H1 (cell line): Measurements from ENCODE around the gene VPS52. TPM values are rescaled to one million over a fixed set of nuclear protein-coding genes. Genes with fewer than 3 reads are reported as not detected.

Experiments used
- CTCF ChIA-PET: fragments of 300-600 bp; sonication (Branson Sonifier 250); formaldehyde crosslinking; loops from one replicate; lab custom pipeline; 2021; ENCODE audit not compliant: partially characterized antibody; lab: Charles Lee
- POLR2A ChIA-PET: fragments of 300-600 bp; sonication (Branson Sonifier 250); formaldehyde crosslinking; loops from one replicate; lab custom pipeline; 2021; ENCODE audit warnings: inconsistent platforms; ENCODE audit not compliant: partially characterized antibody; lab: Charles Lee
- DNase-seq, 2 experiments: peaks; one replicate each; pipeline versions ENCODE4 v3.0.0 to v3.0.0-alpha.2; 2010 to 2022; ENCODE audit warnings: low spot score in 2 of 2, low read depth in 1 of 2, mixed read lengths in 1 of 2
- FAIRE-seq: peaks from 2 replicates; lab custom pipeline; 2011; peaks lifted over from hg19 to GRCh38; lab: Jason Lieb, UNC
- H2AFZ ChIP-seq: 2 replicates; pipeline ENCODE4 v1.8.1; 2012; ENCODE audit warnings: low read length, inconsistent platforms
- H2AK5ac ChIP-seq: 2 replicates; pipeline ENCODE4 v1.6.1; 2013; ENCODE audit warnings: low read depth, low read length
- H2BK120ac ChIP-seq: replicated peaks from 2 replicates; pipeline ENCODE3; 2013; ENCODE audit warnings: low read depth, low read length, inconsistent platforms
- H2BK12ac ChIP-seq: 2 replicates; pipeline ENCODE4 v1.6.1; 2013; ENCODE audit warnings: low read depth, low read length
- H2BK15ac ChIP-seq: 2 replicates; pipeline ENCODE4 v1.6.1; 2013; ENCODE audit warnings: low read length
- H2BK20ac ChIP-seq: 2 replicates; pipeline ENCODE4 v1.6.1; 2013; ENCODE audit warnings: low read length
- H2BK5ac ChIP-seq: 2 replicates; pipeline ENCODE4 v1.6.1; 2013; ENCODE audit warnings: low read depth, low read length
- H3K14ac ChIP-seq: 2 replicates; pipeline ENCODE4 v1.6.1; 2013; ENCODE audit warnings: inconsistent platforms; ENCODE audit not compliant: insufficient read length
- H3K18ac ChIP-seq: 2 replicates; pipeline ENCODE4 v1.6.1; 2013; ENCODE audit warnings: low read length; ENCODE audit errors: extremely low read depth
- H3K23ac ChIP-seq: 2 replicates; pipeline ENCODE4 v1.6.1; 2013; ENCODE audit warnings: inconsistent platforms; ENCODE audit not compliant: insufficient read length
- H3K23me2 ChIP-seq: 2 replicates; pipeline ENCODE4 v1.6.1; 2013; ENCODE audit warnings: low read depth, low read length
- H3K27ac ChIP-seq: 2 replicates; pipeline ENCODE4 v1.6.1; 2011; ENCODE audit warnings: low read depth, low read length, inconsistent platforms
- H3K27me3 ChIP-seq, 4 experiments: replicated peaks in 1 of 4; 1 replicate in 1 of 4; 2 replicates in 3 of 4; pipeline versions ENCODE4 v1.6.1 to v1.8.1; 2011 to 2013; ENCODE audit warnings: low read length in 3 of 4, mild to moderate bottlenecking in 3 of 4, inconsistent platforms in 2 of 4, mixed read lengths in 2 of 4, moderate library complexity in 1 of 4; ENCODE audit not compliant: control insufficient read depth in 3 of 4, insufficient read depth in 3 of 4; ENCODE audit errors: extremely low read depth in 1 of 4
- H3K36me3 ChIP-seq, 4 experiments: 2 replicates each; pipeline versions ENCODE4 v1.6.1 to v1.8.1; 2011 to 2013; ENCODE audit warnings: mild to moderate bottlenecking in 4 of 4, low read length in 3 of 4, moderate library complexity in 2 of 4, control low read depth in 1 of 4, inconsistent platforms in 1 of 4; ENCODE audit not compliant: insufficient read depth in 4 of 4, control insufficient read depth in 2 of 4
- H3K4ac ChIP-seq: replicated peaks from 2 replicates; pipeline ENCODE3; 2013; ENCODE audit warnings: low read length, low read depth, mixed read lengths, inconsistent platforms; ENCODE audit not compliant: insufficient read length
- H3K4me1 ChIP-seq, 4 experiments: replicated peaks in 1 of 4; 1 replicate in 1 of 4; 2 replicates in 3 of 4; pipeline versions ENCODE4 v1.6.1 to v1.8.1; 2011 to 2013; ENCODE audit warnings: low read length in 3 of 4, inconsistent platforms in 2 of 4, mixed read lengths in 1 of 4; ENCODE audit not compliant: insufficient read depth in 4 of 4, control insufficient read depth in 3 of 4
- H3K4me2 ChIP-seq, 2 experiments: 2 replicates each; pipeline versions ENCODE4 v1.6.1 to v1.8.1; 2011 to 2013; ENCODE audit warnings: low read depth in 2 of 2, low read length in 2 of 2, control low read depth in 1 of 2, inconsistent platforms in 1 of 2, mild to moderate bottlenecking in 1 of 2; ENCODE audit not compliant: insufficient read depth in 1 of 2
- H3K4me3 ChIP-seq, 4 experiments: fragments of 200-600, 300-600 bp in 1 of 4; sonication (generic), shearing (Covaris generic), sonication (Bioruptor Twin) in 1 of 4; 2 replicates each; pipeline versions ENCODE4 v1.5.1 to v1.8.1; 2011 to 2016; ENCODE audit warnings: low read length in 4 of 4, low read depth in 3 of 4, control low read depth in 2 of 4, inconsistent platforms in 2 of 4, mild to moderate bottlenecking in 2 of 4, mixed read lengths in 1 of 4, moderate library complexity in 1 of 4; ENCODE audit not compliant: insufficient read depth in 2 of 4; ENCODE audit errors: extremely low read depth in 1 of 4
- H3K56ac ChIP-seq: replicated peaks from 2 replicates; pipeline ENCODE3; 2013; ENCODE audit warnings: low read depth, mild to moderate bottlenecking, mixed read lengths, low read length, inconsistent platforms; ENCODE audit not compliant: insufficient read length
- H3K79me1 ChIP-seq: 2 replicates; pipeline ENCODE4 v1.6.1; 2013; ENCODE audit warnings: low read depth, low read length, control low read depth
- H3K79me2 ChIP-seq, 2 experiments: 2 replicates each; pipeline versions ENCODE4 v1.6.1 to v1.8.1; 2012 to 2013; ENCODE audit warnings: low read length in 2 of 2, mild to moderate bottlenecking in 2 of 2, inconsistent platforms in 1 of 2; ENCODE audit not compliant: insufficient read depth in 2 of 2, control insufficient read depth in 1 of 2
- H3K9ac ChIP-seq, 4 experiments: replicated peaks in 1 of 4; 1 replicate in 1 of 4; 2 replicates in 3 of 4; pipeline versions ENCODE4 v1.6.1 to v1.8.1; 2011 to 2013; ENCODE audit warnings: low read depth in 3 of 4, low read length in 3 of 4, control low read depth in 2 of 4, mild to moderate bottlenecking in 2 of 4, moderate library complexity in 2 of 4, inconsistent platforms in 1 of 4; ENCODE audit errors: extremely low read depth in 1 of 4
- H3K9me3 ChIP-seq, 2 experiments: 2 replicates each; pipeline versions ENCODE4 v1.6.1 to v1.8.1; 2012 to 2013; ENCODE audit warnings: mild to moderate bottlenecking in 2 of 2, moderate library complexity in 2 of 2, control low read depth in 1 of 2, inconsistent platforms in 1 of 2, low read depth in 1 of 2, low read length in 1 of 2, mixed read lengths in 1 of 2; ENCODE audit not compliant: insufficient read depth in 2 of 2
- H4K20me1 ChIP-seq, 2 experiments: replicated peaks in 1 of 2; 2 replicates each; pipeline versions ENCODE3 to v1.8.1; 2011 to 2013; ENCODE audit warnings: inconsistent platforms in 2 of 2, low read length in 2 of 2, mild to moderate bottlenecking in 1 of 2; ENCODE audit not compliant: insufficient read depth in 2 of 2, control insufficient read depth in 1 of 2
- H4K5ac ChIP-seq: 2 replicates; pipeline ENCODE4 v1.6.1; 2013; ENCODE audit warnings: low read length, low read depth, mixed read lengths, inconsistent platforms; ENCODE audit not compliant: insufficient read length
- H4K8ac ChIP-seq: 2 replicates; pipeline ENCODE4 v1.8.0; 2013; ENCODE audit warnings: mild to moderate bottlenecking, moderate library complexity, low read length, inconsistent platforms; ENCODE audit not compliant: insufficient read depth; ENCODE audit errors: extremely low read depth
- H4K91ac ChIP-seq: replicated peaks from 2 replicates; pipeline ENCODE3; 2013; ENCODE audit warnings: low read length, mixed read lengths, inconsistent platforms; ENCODE audit not compliant: insufficient read length
- ATF2 ChIP-seq: IDR thresholded peaks from 2 replicates; pipeline ENCODE4 v1.6.1; 2012; ENCODE audit warnings: low read length, inconsistent platforms
- BRCA1 ChIP-seq: IDR thresholded peaks from 2 replicates; pipeline ENCODE4 v1.6.1; 2012; ENCODE audit warnings: low read depth, low read length, improper control_type of control experiment
- CBX8 ChIP-seq: fragments of 300-800, 300-1000 bp; sonication (generic); IDR thresholded peaks from 2 replicates; pipeline ENCODE4 v1.7.1; 2016; ENCODE audit warnings: low read depth, low read length, borderline replicate concordance
- KDM1A ChIP-seq: fragments of 200-600, 300-600 bp; sonication (generic); IDR thresholded peaks from 2 replicates; pipeline ENCODE4 v1.7.1; 2016; ENCODE audit warnings: mild to moderate bottlenecking, low read length, borderline replicate concordance
- RNF2 ChIP-seq: fragments of 200-900, 300-1000 bp; sonication (generic); IDR thresholded peaks from 2 replicates; pipeline ENCODE4 v1.7.1; 2016; ENCODE audit warnings: borderline replicate concordance, low read depth, mild to moderate bottlenecking, antibody characterized with exemption, low read length; ENCODE audit not compliant: poor library complexity, severe bottlenecking; ENCODE audit errors: missing control alignments
- USF2 ChIP-seq: IDR thresholded peaks from 2 replicates; pipeline ENCODE4 v1.6.1; 2011; ENCODE audit warnings: low read length, improper control_type of control experiment
- WGBS, 2 experiments: shearing (Covaris generic) in 1 of 2; methylation state at CpG; one replicate each; pipeline versions ENCODE4 v1.1.6 to v1.1.7; 2013 to 2015; ENCODE audit warnings: low lambda C conversion rate in 2 of 2, mixed read lengths in 2 of 2, inconsistent platforms in 1 of 2, low coverage in 1 of 2, missing lambda C conversion rate in 1 of 2; ENCODE audit not compliant: insufficient replicate concordance in 2 of 2, insufficient coverage in 1 of 2, insufficient read length in 1 of 2; ENCODE audit errors: extremely low coverage in 1 of 2, missing lambda C conversion rate in 1 of 2; 5-methylcytosine and 5-hydroxymethylcytosine counted together
- polyA plus RNA-seq, 7 experiments: library from polyadenylated mRNA; depleted of rRNA in 3 of 7; stranded (reverse) in 5 of 7; unstranded in 2 of 7; fragments of >200 nt in 5 of 7; fragments of 200-250 nt in 2 of 7; gene quantifications; 1 replicate in 5 of 7; 2 replicates in 1 of 7; 4 replicates in 1 of 7; pipeline versions ENCODE4 v1.2.1 to v1.2.3, GENCODE V29; 2011 to 2013; ENCODE audit warnings: missing spikeins in 2 of 7, mixed read lengths in 2 of 7
- total RNA-seq: library from RNA; stranded (reverse); fragmentation: NEBNext Ultra II Directional; extraction: Animal tissue kit (Norgen Biotek cat#: 25700); gene quantifications from 2 replicates; pipeline ENCODE4 v1.2.1, GENCODE V29; 2021

Gene VPS52
- total and polyA plus RNA-seq, 2 of the 8 experiments (the other 6 are each of a cell fraction or from before 2014, with no cell fraction given) = 36.5 to 86.3 TPM

- Histone ChIP-seq H4K8ac (peak within 1 kb of the TSS; percentile 77), H3K4me3 (peak within 1 kb of the TSS; percentile 75 to 92 (median 88)), H2AK5ac (no peak within 1 kb of the TSS), H2BK5ac (no peak within 1 kb of the TSS), H3K36me3 (peaks cover 3 to 13% (median 7%) of the 10 kb centered on the region in 4 experiments; a peak in 4 of 8 replicates), H3K27me3 (peaks cover 9 to 53% (median 43%) of the 10 kb centered on the region in 4 experiments; a peak in 6 of 7 replicates), H2AFZ (peak within 1 kb of the TSS; percentile 1; the same call in 1 of the 2 replicates), H3K27ac (no peak within 1 kb of the TSS; the same call in 1 of the 2 replicates), H4K20me1 (peaks cover 7 to 18% of the 10 kb centered on the region in 2 experiments), H3K18ac (peak within 1 kb of the TSS; percentile 78), H3K23me2 (peaks cover 28% of the 10 kb centered on the region; the same call in 1 of the 2 replicates), H3K23ac (no peak within 1 kb of the TSS), H2BK15ac (no peak within 1 kb of the TSS), H3K4me1 (peaks cover 0 to 29% (median 12%) of the 10 kb centered on the region in 4 experiments; a peak in 6 of 7 replicates), H3K14ac (no peak within 1 kb of the TSS), H2BK120ac (no peak within 1 kb of the TSS), H3K4me2 (peak within 1 kb of the TSS; percentile 76 to 100), H4K91ac (no peak within 1 kb of the TSS), H4K5ac (no peak within 1 kb of the TSS), H3K9ac (peak within 1 kb of the TSS in 2 of 4 experiments; percentile 29 to 41; a peak in 3 of 7 replicates), H3K56ac (no peak within 1 kb of the TSS), H3K79me2 (no peaks in the 10 kb centered on the region), H3K79me1 (peaks cover 4% of the 10 kb centered on the region), H3K4ac (no peak within 1 kb of the TSS), H2BK20ac (no peak within 1 kb of the TSS), H3K9me3 (no peaks in the 10 kb centered on the region), H2BK12ac (peak within 1 kb of the TSS; percentile 75; the same call in 1 of the 2 replicates)
- 2% methylated on average over 27 of the region's 86 CpGs; no CpG with 5 or more reads in 1 of the 2 experiments for WGBS, 2 experiments
- no peak for FAIRE-seq
- ChIA-PET CTCF (interaction anchor here (0.6 to 6.3 kb wide), 10 partner anchors 10 to 444 kb away, joined by 3 to 60 read pairs (median 4); no protein-coding TSS in a partner anchor), POLR2A (interaction anchor here (0.9 to 2.1 kb wide), 13 partner anchors 8 to 236 kb away, joined by 3 to 15 read pairs (median 4); partner anchors contain the start of genes B3GALT4, RPS18 and VPS52)
- peak in 1 of 2 experiments; percentile 90 for DNase-seq
- TF ChIP-seq KDM1A (no peak), BRCA1 (no peak), ATF2 (no peak), USF2 (no peak), CBX8 (no peak), RNF2 (no peak)
These were observed 63.3 kb downstream of the VPS52 start, which contains the start of gene RING1 for GRCh38 chr6:33208091-33208967. Gene RING1, plus strand, starts transcription at chr6:33208500. Its CDS starts 323 bp downstream, at chr6:33208823.
